ENCODE data around the gene FAM229B. TPM values are rescaled to one million over a fixed set of nuclear protein-coding genes. Genes with fewer than 3 reads are reported as not detected.

The FAM229B gene
- total RNA-seq, 4 donors from 2014 or later, result 7.0 to 14.9 (median 9.1) TPM

GRCh38 chr6:112123982-112124381 lies 36.6 kb downstream of the FAM229B start:
- TF ChIP-seq CTCF (IDR thresholded peaks at IDR 0.05; ENCODE audit: low read depth), result no peak

- no peak for TF ChIP-seq CTCF (IDR thresholded peaks at IDR 0.05; ENCODE audit: low read depth)
These were observed 40.8 kb downstream of the FAM229B start for GRCh38 chr6:112128208-112128607.

GRCh38 chr6:112130878-112131277 lies 43.5 kb downstream of the FAM229B start:
- no peak for TF ChIP-seq CTCF (IDR thresholded peaks at IDR 0.05; ENCODE audit: low read depth)

- no peak for TF ChIP-seq CTCF (IDR thresholded peaks at IDR 0.05; ENCODE audit: low read depth)
These were observed 51.7 kb downstream of the FAM229B start for GRCh38 chr6:112139052-112139451.

- TF ChIP-seq CTCF (IDR thresholded peaks at IDR 0.05; ENCODE audit: low read depth), result no peak
These were observed 54.3 kb downstream of the FAM229B start for GRCh38 chr6:112141707-112142106.

- no peak for TF ChIP-seq CTCF (IDR thresholded peaks at IDR 0.05; ENCODE audit: low read depth)
These were observed 56.9 kb downstream of the FAM229B start for GRCh38 chr6:112144145-112144926.

- TF ChIP-seq CTCF (IDR thresholded peaks at IDR 0.05; ENCODE audit: low read depth), result no peak
These were observed 57.7 kb downstream of the FAM229B start for GRCh38 chr6:112145080-112145573.
